DMS153 treated with DMSO at 0.1 percent for 48 hours (cell line): ENCODE measurements around the gene ZNF431.
"Not testable (repeated sequence)": the region's sequence is repeated elsewhere in the genome, so short reads cannot be mapped to it uniquely, and the experiment has no call there.

Experiments
- DNase-seq: peaks from one replicate; lab custom pipeline; 2025; ENCODE audit not compliant: unreplicated experiment; lab: John Stamatoyannopoulos, UW

Gene ZNF431

GRCh38 chr19:21143854-21144253 is 2.0 kb downstream of the ZNF431 start:
- no peak for DNase-seq

GRCh38 chr19:21147540-21147939 is 5.7 kb downstream of the ZNF431 start:
- DNase-seq = no peak

- no peak for DNase-seq
Measured at GRCh38 chr19:21148681-21149080, 6.8 kb downstream of the ZNF431 start.

GRCh38 chr19:21149877-21150276 is 8.0 kb downstream of the ZNF431 start:
- no peak for DNase-seq

- DNase-seq = no peak
Measured at GRCh38 chr19:21151460-21151859, 9.6 kb downstream of the ZNF431 start.

GRCh38 chr19:21158523-21159135 is 16.8 kb downstream of the ZNF431 start:
- no peak for DNase-seq

GRCh38 chr19:21164541-21164940 is 22.7 kb downstream of the ZNF431 start:
- DNase-seq = no peak

GRCh38 chr19:21166436-21166835 is 24.6 kb downstream of the ZNF431 start:
- DNase-seq = no peak

- DNase-seq = no peak
Measured at GRCh38 chr19:21197590-21198295, 55.9 kb downstream of the ZNF431 start.

GRCh38 chr19:21202865-21203494 is 61.1 kb downstream of the ZNF431 start:
- DNase-seq = no peak

- no peak for DNase-seq
Measured at GRCh38 chr19:21210037-21210621, 68.3 kb downstream of the ZNF431 start.

GRCh38 chr19:21221693-21222092 is 79.9 kb downstream of the ZNF431 start:
- no peak for DNase-seq

- DNase-seq = not testable (repeated sequence)
Measured at GRCh38 chr19:21229938-21230337, 88.1 kb downstream of the ZNF431 start.

- DNase-seq = no peak
Measured at GRCh38 chr19:21233691-21234090, 91.9 kb downstream of the ZNF431 start.

- DNase-seq = not testable (repeated sequence)
Measured at GRCh38 chr19:21236751-21237150, 94.9 kb downstream of the ZNF431 start.

- no peak for DNase-seq
Measured at GRCh38 chr19:21238670-21239069, 96.8 kb downstream of the ZNF431 start.
